Gastrocnemius medialis (tissue), 4 donors: Measurements from ENCODE around the gene BIRC6. TPM values are rescaled to one million over a fixed set of nuclear protein-coding genes. Genes with fewer than 3 reads are reported as not detected.

Source experiments
- ATAC-seq, 2 donors: fragments of 150-250 bp; one replicate each; pipeline ENCODE4 v1.9.1; 2016
- DNase-seq, 2 donors: peaks; one replicate each; pipeline ENCODE4 v3.0.0-alpha.2; 2019
- H3K27ac ChIP-seq, 4 donors: fragments of 200-600 bp; sonication (generic); 1 replicate in 1 of 4; 2 replicates in 3 of 4; pipeline ENCODE4 v1.5.1; 2016 to 2018; ENCODE audit warnings: mild to moderate bottlenecking in 2 of 4, moderate library complexity in 1 of 4
- H3K27me3 ChIP-seq, 3 donors: fragments of 200-600 bp; sonication (generic) in 2 of 3; 1 replicate in 1 of 3; 2 replicates in 2 of 3; pipeline versions ENCODE4 v1.5.1 to v1.6.0; 2016 to 2019; ENCODE audit warnings: mild to moderate bottlenecking in 1 of 3, moderate library complexity in 1 of 3
- H3K36me3 ChIP-seq, 2 donors: fragments of 200-600 bp; sonication (generic) in 1 of 2; one replicate each; pipeline ENCODE4 v1.5.1; 2017 to 2018
- H3K4me1 ChIP-seq, 2 donors: fragments of 200-600 bp; sonication (generic) in 1 of 2; one replicate each; pipeline ENCODE4 v1.5.1; 2016 to 2017; ENCODE audit warnings: mild to moderate bottlenecking in 2 of 2
- H3K4me3 ChIP-seq, 4 donors: fragments of 200-600 bp; sonication (generic) in 3 of 4; 1 replicate in 1 of 4; 2 replicates in 3 of 4; pipeline ENCODE4 v1.5.1; 2016 to 2019; ENCODE audit warnings: mild to moderate bottlenecking in 2 of 4
- H3K9me3 ChIP-seq, 3 donors: fragments of 200-600 bp; sonication (generic) in 2 of 3; 1 replicate in 1 of 3; 2 replicates in 2 of 3; pipeline ENCODE4 v1.5.1; 2016 to 2019
- POLR2A ChIP-seq, 2 donors: fragments of 450-650 bp; IDR thresholded peaks; one replicate each; pipeline ENCODE4 v1.6.1; 2017; ENCODE audit warnings: antibody characterized with exemption in 2 of 2, mild to moderate bottlenecking in 2 of 2, moderate library complexity in 2 of 2
- in situ Hi-C, 4 donors: fragments of 200-750 bp; cut with MboI; loops; one replicate each; pipeline versions ENCODE4 v1.15.0 to v1.8.0; 2017; ENCODE audit warnings: low sequenced_read_pairs in 4 of 4
- intact Hi-C: fragments of 100-400 bp; cut with DNase I; formaldehyde crosslinking; loops from one replicate; pipeline ENCODE4 v1.15.1; 2023; ENCODE audit warnings: low total_unique reads
- total RNA-seq, 4 donors: library from RNA; depleted of rRNA; stranded (reverse); fragments of >200 nt; gene quantifications; one replicate each; pipeline versions ENCODE4 v1.1.0 to v1.2.3, GENCODE V29; 2016
- TF ChIP-seq, protein P1 (sequence below), 5 experiments: fragments of 450-650 bp in 3 of 5; fragments of 200-600 bp in 2 of 5; sonication (generic) in 2 of 5; IDR thresholded peaks in 4 of 5; conservative IDR thresholded peaks in 1 of 5; 1 replicate in 4 of 5; 2 replicates in 1 of 5; pipeline ENCODE4 v1.5.1; 2016 to 2019; ENCODE audit warnings: antibody characterized with exemption in 5 of 5, mild to moderate bottlenecking in 3 of 5, moderate library complexity in 3 of 5

BIRC6 gene
- total RNA-seq, 4 donors from 2014 or later = 60.1 to 107 (median 77.6) TPM

DNA sequence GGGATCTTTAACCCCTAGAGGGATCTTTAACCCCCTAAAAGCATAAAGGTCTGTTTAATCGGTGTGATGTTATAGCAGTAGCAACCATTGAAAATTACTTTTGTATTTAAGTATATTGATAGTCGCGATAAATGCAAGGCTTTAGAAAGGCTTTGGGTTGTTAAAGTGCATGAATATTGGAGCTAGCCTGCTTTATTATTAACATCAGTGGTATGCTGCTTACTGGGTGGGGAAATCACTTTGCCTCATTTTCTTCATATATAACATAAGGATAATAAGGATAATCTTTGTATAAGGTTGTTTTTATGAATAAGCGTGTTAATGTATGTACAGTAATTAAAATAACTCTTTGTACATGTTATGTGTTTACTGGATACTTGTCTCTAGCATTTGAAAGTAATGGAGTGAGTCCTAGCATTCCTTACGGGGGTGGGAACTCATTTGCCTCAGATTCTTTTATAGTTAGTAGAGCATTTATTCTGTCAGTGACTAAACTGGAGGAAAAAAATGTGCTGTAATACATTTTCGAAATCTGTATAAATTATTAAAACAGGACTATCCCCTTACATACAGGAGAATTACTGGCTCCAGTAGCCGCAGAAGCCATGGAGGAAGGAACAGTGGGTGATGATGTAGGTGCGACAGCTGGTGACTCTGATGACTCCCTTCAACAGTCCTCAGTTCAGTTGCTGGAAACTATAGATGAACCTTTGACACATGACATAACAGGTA lies 122.2 kb downstream of the BIRC6 start:
- peaks cover 0 to 65% of the 10 kb centered on the region in 2 donors for H3K36me3 ChIP-seq
- no peak for TF ChIP-seq POLR2A (IDR thresholded peaks at IDR 0.05)
- TF ChIP-seq, protein P1, sequence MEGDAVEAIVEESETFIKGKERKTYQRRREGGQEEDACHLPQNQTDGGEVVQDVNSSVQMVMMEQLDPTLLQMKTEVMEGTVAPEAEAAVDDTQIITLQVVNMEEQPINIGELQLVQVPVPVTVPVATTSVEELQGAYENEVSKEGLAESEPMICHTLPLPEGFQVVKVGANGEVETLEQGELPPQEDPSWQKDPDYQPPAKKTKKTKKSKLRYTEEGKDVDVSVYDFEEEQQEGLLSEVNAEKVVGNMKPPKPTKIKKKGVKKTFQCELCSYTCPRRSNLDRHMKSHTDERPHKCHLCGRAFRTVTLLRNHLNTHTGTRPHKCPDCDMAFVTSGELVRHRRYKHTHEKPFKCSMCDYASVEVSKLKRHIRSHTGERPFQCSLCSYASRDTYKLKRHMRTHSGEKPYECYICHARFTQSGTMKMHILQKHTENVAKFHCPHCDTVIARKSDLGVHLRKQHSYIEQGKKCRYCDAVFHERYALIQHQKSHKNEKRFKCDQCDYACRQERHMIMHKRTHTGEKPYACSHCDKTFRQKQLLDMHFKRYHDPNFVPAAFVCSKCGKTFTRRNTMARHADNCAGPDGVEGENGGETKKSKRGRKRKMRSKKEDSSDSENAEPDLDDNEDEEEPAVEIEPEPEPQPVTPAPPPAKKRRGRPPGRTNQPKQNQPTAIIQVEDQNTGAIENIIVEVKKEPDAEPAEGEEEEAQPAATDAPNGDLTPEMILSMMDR (IDR thresholded peaks at IDR 0.05 in 4 of 5, conservative IDR thresholded peaks at IDR 0.05 in 1 of 5) = no peak

DNA sequence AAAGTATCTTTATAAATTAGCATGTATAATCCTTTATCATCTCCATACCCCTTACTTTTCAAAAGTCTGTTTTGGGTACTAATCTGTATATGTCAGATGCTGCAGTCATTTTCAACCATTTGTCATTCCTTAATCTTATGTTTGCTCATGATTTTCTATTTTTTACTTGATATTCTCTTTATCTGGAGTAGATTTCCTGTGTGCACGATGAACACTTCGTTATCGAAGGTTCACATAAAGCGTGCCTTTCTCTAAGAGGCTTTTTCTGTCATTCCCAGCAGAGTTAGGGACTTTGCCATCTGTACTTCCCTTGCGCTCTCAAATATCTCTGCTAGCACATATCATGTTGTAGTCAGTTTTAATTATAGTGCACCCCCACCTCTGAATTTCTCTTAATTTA lies 123.2 kb downstream of the BIRC6 start:
- DNase-seq (no peak), ATAC-seq (no peak)
- Histone ChIP-seq H3K9me3 (no peaks in the 10 kb centered on the region), H3K27ac (no peak overlapping the region), H3K27me3 (no peaks in the 10 kb centered on the region), H3K4me1 (no peaks in the 10 kb centered on the region), H3K36me3 (peaks cover 0 to 67% of the 10 kb centered on the region in 2 donors), H3K4me3 (no peak overlapping the region)
- no peak for TF ChIP-seq POLR2A (IDR thresholded peaks at IDR 0.05)
- in situ Hi-C loops = no loop called here
- intact Hi-C loops = no loop called here

More for the DNA sequence above, 122.2 kb downstream of the BIRC6 start:
- no peak overlapping the region for H3K27ac ChIP-seq
- no peak overlapping the region for H3K4me3 ChIP-seq
- H3K9me3 ChIP-seq = no peaks in the 10 kb centered on the region
- ATAC-seq (no peak), DNase-seq (no peak)
- in situ Hi-C loops = no loop called here
- intact Hi-C loops = no loop called here
- H3K4me1 ChIP-seq = no peaks in the 10 kb centered on the region
- H3K27me3 ChIP-seq = no peaks in the 10 kb centered on the region

DNA sequence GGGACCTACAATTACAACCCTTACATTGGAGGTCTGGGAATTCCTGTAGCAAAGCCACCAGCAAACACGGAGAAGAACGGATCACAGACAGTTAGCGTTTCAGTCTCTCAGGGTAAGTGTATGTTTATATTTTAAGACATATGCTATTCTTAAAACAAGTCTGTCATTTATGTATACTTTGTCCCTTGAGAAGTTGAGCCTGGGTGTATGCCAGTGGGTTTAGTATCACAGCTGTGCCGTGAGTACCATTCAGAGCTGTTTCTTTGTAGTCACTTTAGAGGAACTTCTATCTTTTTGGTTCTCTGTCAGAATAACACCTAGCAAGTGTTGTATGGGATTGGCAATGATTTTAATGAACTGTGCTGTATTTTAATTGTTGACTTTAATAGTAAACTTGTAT lies 125.6 kb downstream of the BIRC6 start:
- no peak overlapping the region for H3K4me3 ChIP-seq
- intact Hi-C loops = no loop called here
- H3K27me3 ChIP-seq = no peaks in the 10 kb centered on the region
- in situ Hi-C loops = no loop called here
- no peaks in the 10 kb centered on the region for H3K4me1 ChIP-seq
- no peak for TF ChIP-seq POLR2A (IDR thresholded peaks at IDR 0.05)
- TF ChIP-seq, protein P1 (IDR thresholded peaks at IDR 0.05 in 4 of 5, conservative IDR thresholded peaks at IDR 0.05 in 1 of 5) = no peak
- no peak for ATAC-seq
- DNase-seq = no peak
- no peaks in the 10 kb centered on the region for H3K9me3 ChIP-seq
- peaks cover 0 to 81% of the 10 kb centered on the region in 2 donors for H3K36me3 ChIP-seq
- H3K27ac ChIP-seq = peak overlapping the region in 1 of 4 donors; percentile 2

DNA sequence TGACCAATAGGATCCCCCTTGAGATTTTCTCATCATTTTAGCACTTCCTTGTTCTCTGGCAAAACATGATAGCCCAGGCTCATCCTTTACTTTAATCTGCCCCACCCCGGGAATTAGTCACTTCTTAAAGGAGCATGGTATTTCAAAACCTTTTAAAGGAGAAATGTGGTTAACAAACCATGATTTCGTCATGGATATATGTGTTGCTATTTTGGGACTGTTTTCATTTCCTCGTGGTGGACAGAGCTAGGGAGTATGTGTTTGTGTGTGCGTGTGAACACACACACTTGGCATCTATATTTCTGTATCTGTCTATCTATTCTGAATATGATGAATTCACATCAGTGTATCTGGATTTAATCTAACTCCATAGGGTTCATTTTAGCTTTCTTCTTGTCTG lies 128.1 kb downstream of the BIRC6 start:
- no peak for TF ChIP-seq POLR2A (IDR thresholded peaks at IDR 0.05)
- TF ChIP-seq, protein P1 (IDR thresholded peaks at IDR 0.05 in 4 of 5, conservative IDR thresholded peaks at IDR 0.05 in 1 of 5) = no peak
- peak; percentile 76 to 93 for ATAC-seq
- no peaks in the 10 kb centered on the region for H3K4me1 ChIP-seq
- intact Hi-C loops (no loop called here), in situ Hi-C loops (no loop called here)
- no peak overlapping the region for H3K4me3 ChIP-seq
- H3K36me3 ChIP-seq = peaks cover 0 to 80% of the 10 kb centered on the region in 2 donors
- DNase-seq = peak in 1 of 2 donors; percentile 26
- peak overlapping the region in 3 of 4 donors; percentile 4 to 62 (median 19) for H3K27ac ChIP-seq
- H3K27me3 ChIP-seq = no peaks in the 10 kb centered on the region
- no peaks in the 10 kb centered on the region for H3K9me3 ChIP-seq

DNA sequence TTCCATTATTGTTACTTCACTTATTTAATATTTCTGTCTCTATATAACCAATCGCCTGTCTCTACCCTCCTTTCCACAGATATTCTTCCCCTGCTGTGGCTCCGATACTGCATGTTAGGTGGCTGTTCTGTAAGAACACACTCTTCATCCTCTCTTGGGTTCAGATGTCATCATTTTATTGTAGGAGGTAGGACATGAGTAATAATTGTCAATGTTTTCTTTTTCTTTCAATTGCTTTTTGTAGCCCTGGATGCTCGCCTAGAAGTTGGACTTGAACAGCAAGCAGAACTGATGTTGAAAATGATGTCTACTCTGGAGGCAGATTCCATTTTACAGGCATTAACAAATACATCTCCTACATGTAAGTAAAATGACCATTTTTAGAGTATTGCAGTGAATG lies 128.6 kb downstream of the BIRC6 start:
- peaks cover 0 to 78% of the 10 kb centered on the region in 2 donors for H3K36me3 ChIP-seq
- H3K27me3 ChIP-seq = no peaks in the 10 kb centered on the region
- DNase-seq (no peak), ATAC-seq (no peak)
- TF ChIP-seq POLR2A (IDR thresholded peaks at IDR 0.05) = no peak
- in situ Hi-C loops = no loop called here
- H3K27ac ChIP-seq = peak overlapping the region in 1 of 4 donors; percentile 39
- H3K4me1 ChIP-seq = no peaks in the 10 kb centered on the region
- H3K4me3 ChIP-seq = no peak overlapping the region
- no peaks in the 10 kb centered on the region for H3K9me3 ChIP-seq
- intact Hi-C loops = no loop called here
